Trophoblast cell (in vitro differentiated cells and primary cell): Measurements from ENCODE around the gene RAPGEF2.

Experiments
- DNase-seq, 2 donors: peaks; one replicate each; pipeline ENCODE4 v3.0.0-alpha.2; 2016
- H2AFZ ChIP-seq: 2 replicates; pipeline ENCODE4 v1.6.1; 2013; ENCODE audit warnings: low read length, moderate library complexity, mild to moderate bottlenecking; ENCODE audit not compliant: insufficient read depth, poor library complexity
- H2AK5ac ChIP-seq: 2 replicates; pipeline ENCODE4 v1.6.1; 2013; ENCODE audit warnings: mild to moderate bottlenecking, low read length
- H2BK120ac ChIP-seq: 2 replicates; pipeline ENCODE4 v1.6.1; 2013; ENCODE audit warnings: low read length, mild to moderate bottlenecking, moderate library complexity; ENCODE audit not compliant: insufficient read depth, poor library complexity
- H2BK12ac ChIP-seq: 2 replicates; pipeline ENCODE4 v1.6.1; 2013; ENCODE audit warnings: mild to moderate bottlenecking, low read length, moderate library complexity
- H2BK5ac ChIP-seq: 2 replicates; pipeline ENCODE4 v1.6.1; 2013; ENCODE audit warnings: low read length, low read depth, moderate library complexity, mild to moderate bottlenecking; ENCODE audit not compliant: poor library complexity
- H3K14ac ChIP-seq: 2 replicates; pipeline ENCODE4 v1.6.1; 2013; ENCODE audit warnings: mild to moderate bottlenecking, low read length
- H3K18ac ChIP-seq: 2 replicates; pipeline ENCODE4 v1.6.1; 2013; ENCODE audit warnings: mild to moderate bottlenecking, low read length
- H3K23ac ChIP-seq: 2 replicates; pipeline ENCODE4 v1.6.1; 2013; ENCODE audit warnings: low read length
- H3K27ac ChIP-seq: 2 replicates; pipeline ENCODE4 v1.5.1; 2013; ENCODE audit warnings: low read depth, mild to moderate bottlenecking, inconsistent platforms, low read length, moderate library complexity
- H3K27me3 ChIP-seq: 2 replicates; pipeline ENCODE4 v1.6.1; 2013; ENCODE audit warnings: inconsistent platforms, mild to moderate bottlenecking, low read length, moderate library complexity; ENCODE audit not compliant: insufficient read depth
- H3K36me3 ChIP-seq, 2 experiments: 1 replicate in 1 of 2; 2 replicates in 1 of 2; pipeline ENCODE4 v1.6.1; 2013; ENCODE audit warnings: low read length in 2 of 2, mild to moderate bottlenecking in 2 of 2, moderate library complexity in 1 of 2; ENCODE audit not compliant: insufficient read depth in 2 of 2, control insufficient read depth in 1 of 2
- H3K4ac ChIP-seq: 2 replicates; pipeline ENCODE4 v1.6.1; 2013; ENCODE audit warnings: low read depth, mild to moderate bottlenecking, low read length, moderate library complexity
- H3K4me1 ChIP-seq, 2 experiments: 1 replicate in 1 of 2; 2 replicates in 1 of 2; pipeline ENCODE4 v1.6.1; 2013; ENCODE audit warnings: low read length in 2 of 2, mild to moderate bottlenecking in 2 of 2, moderate library complexity in 1 of 2; ENCODE audit not compliant: insufficient read depth in 2 of 2, control insufficient read depth in 1 of 2
- H3K4me2 ChIP-seq: 2 replicates; pipeline ENCODE4 v1.6.1; 2013; ENCODE audit warnings: inconsistent platforms, mild to moderate bottlenecking, low read length, moderate library complexity
- H3K4me3 ChIP-seq: 2 replicates; pipeline ENCODE4 v1.5.1; 2013; ENCODE audit warnings: mild to moderate bottlenecking, low read depth, low read length, inconsistent platforms
- H3K79me1 ChIP-seq: one replicate; pipeline ENCODE4 v1.6.1; 2013; ENCODE audit warnings: low read length
- H3K79me2 ChIP-seq: 2 replicates; pipeline ENCODE4 v1.6.1; 2013; ENCODE audit warnings: low read length, mild to moderate bottlenecking; ENCODE audit not compliant: control insufficient read depth, insufficient read depth, poor library complexity
- H3K9ac ChIP-seq: 2 replicates; pipeline ENCODE4 v1.6.1; 2013; ENCODE audit warnings: mild to moderate bottlenecking, low read length
- H3K9me3 ChIP-seq: 2 replicates; pipeline ENCODE4 v1.6.1; 2013; ENCODE audit warnings: low read depth, mild to moderate bottlenecking, control low read depth, inconsistent platforms, low read length; ENCODE audit not compliant: insufficient read depth
- H4K12ac ChIP-seq: 2 replicates; pipeline ENCODE4 v1.6.1; 2013; ENCODE audit warnings: low read depth, mild to moderate bottlenecking, low read length, moderate library complexity
- H4K8ac ChIP-seq: 2 replicates; pipeline ENCODE4 v1.6.1; 2013; ENCODE audit warnings: low read depth, mild to moderate bottlenecking, low read length, moderate library complexity
- H4K91ac ChIP-seq: one replicate; pipeline ENCODE4 v1.6.1; 2013; ENCODE audit warnings: low read depth, mild to moderate bottlenecking, low read length, moderate library complexity
- WGBS: extraction: QIAGEN DNeasy Blood & Tissue Kit; methylation state at CpG from one replicate; pipeline ENCODE4 v1.1.7; 2013; ENCODE audit warnings: missing lambda C conversion rate; ENCODE audit not compliant: insufficient read length, insufficient coverage; ENCODE audit errors: extremely low coverage; 5-methylcytosine and 5-hydroxymethylcytosine counted together

The RAPGEF2 gene

GRCh38 chr4:159370286-159370685 is 267.4 kb downstream of the RAPGEF2 start:
- H3K4me2 ChIP-seq, result no peak overlapping the region
- H3K36me3 ChIP-seq, result no peaks in the 10 kb centered on the region
- no peak overlapping the region for H3K27ac ChIP-seq
- H3K4me1 ChIP-seq, result peaks cover 0 to 5% of the 10 kb centered on the region in 2 experiments
- no peak overlapping the region for H3K4me3 ChIP-seq
- H3K27me3 ChIP-seq, result no peaks in the 10 kb centered on the region
- peaks cover 4% of the 10 kb centered on the region for H3K9me3 ChIP-seq
- H3K18ac ChIP-seq, result no peak overlapping the region
- WGBS, result no CpG with 5 or more reads among the region's 1 CpG
- no peaks in the 10 kb centered on the region for H3K79me1 ChIP-seq
- no peak overlapping the region for H3K14ac ChIP-seq
- H4K12ac ChIP-seq, result no peak overlapping the region
- no peak overlapping the region for H2BK12ac ChIP-seq
- H2AFZ ChIP-seq, result no peak overlapping the region
- H3K79me2 ChIP-seq, result no peaks in the 10 kb centered on the region
- no peak overlapping the region for H3K9ac ChIP-seq
- H4K8ac ChIP-seq, result no peak overlapping the region
- no peak overlapping the region for H4K91ac ChIP-seq
- H2BK5ac ChIP-seq, result no peak overlapping the region
- H3K4ac ChIP-seq, result no peak overlapping the region
- H3K23ac ChIP-seq, result no peak overlapping the region
- no peak overlapping the region for H2AK5ac ChIP-seq
- DNase-seq, result no peak
- H2BK120ac ChIP-seq, result no peak overlapping the region

DNA sequence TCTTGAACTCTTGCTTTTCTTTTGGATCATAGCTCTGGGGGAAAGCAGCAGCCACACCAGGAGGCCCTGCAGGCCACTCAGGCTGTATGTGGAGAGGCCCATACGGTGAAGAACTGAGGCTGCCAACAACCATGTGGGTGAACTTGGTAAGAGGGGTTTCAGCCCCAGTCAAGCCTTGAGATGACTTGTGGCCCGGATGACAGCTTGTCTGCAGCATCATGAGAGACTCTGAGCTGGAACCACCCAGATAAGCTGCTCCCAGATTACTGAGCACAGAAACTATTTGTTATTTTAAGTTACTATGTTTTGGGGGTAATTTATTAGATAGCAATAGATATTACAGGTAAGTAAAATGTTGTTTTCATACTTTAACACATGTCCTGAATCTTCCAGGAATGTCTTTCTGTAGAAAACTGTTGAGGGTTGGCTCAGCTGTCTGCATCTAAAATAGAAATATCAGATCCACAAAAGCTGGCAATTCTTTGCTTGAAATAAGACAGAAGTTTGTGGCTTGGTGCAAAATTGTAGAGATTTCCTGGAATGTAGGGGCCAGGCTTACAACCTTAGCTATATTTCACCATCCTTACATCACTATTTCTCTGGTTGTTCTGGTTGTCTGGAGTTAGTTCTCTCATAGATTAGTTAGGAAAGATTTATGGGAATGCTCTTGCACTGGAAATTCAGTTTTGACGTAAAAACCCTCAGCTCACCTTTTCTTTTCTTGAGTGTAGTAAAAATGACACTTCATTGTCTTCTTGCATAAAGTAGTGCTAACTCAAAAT is 272.1 kb downstream of the RAPGEF2 start:
- WGBS, result no CpG with 5 or more reads among the region's 3 CpGs
- Histone ChIP-seq H3K9ac (no peak overlapping the region), H3K27ac (no peak overlapping the region), H4K12ac (peak overlapping the region; percentile 70), H2BK120ac (peak overlapping the region; percentile 33), H3K23ac (no peak overlapping the region), H2AK5ac (no peak overlapping the region), H3K4ac (no peak overlapping the region), H3K4me3 (no peak overlapping the region), H3K79me1 (no peaks in the 10 kb centered on the region), H2BK5ac (no peak overlapping the region), H3K79me2 (no peaks in the 10 kb centered on the region), H2AFZ (no peak overlapping the region), H3K18ac (no peak overlapping the region), H3K4me2 (no peak overlapping the region), H4K8ac (no peak overlapping the region), H3K36me3 (no peaks in the 10 kb centered on the region), H3K27me3 (no peaks in the 10 kb centered on the region), H2BK12ac (no peak overlapping the region), H3K14ac (no peak overlapping the region), H4K91ac (no peak overlapping the region), H3K4me1 (peaks cover 0 to 3% of the 10 kb centered on the region in 2 experiments), H3K9me3 (peaks cover 1% of the 10 kb centered on the region)
- peak; percentile 34 to 79 for DNase-seq

GRCh38 chr4:159376289-159376688 is 273.4 kb downstream of the RAPGEF2 start:
- H2BK120ac ChIP-seq, result no peak overlapping the region
- peaks cover 0 to 3% of the 10 kb centered on the region in 2 experiments for H3K4me1 ChIP-seq
- no peak overlapping the region for H4K8ac ChIP-seq
- H3K9ac ChIP-seq, result no peak overlapping the region
- no peak overlapping the region for H3K14ac ChIP-seq
- no peak overlapping the region for H3K4me3 ChIP-seq
- no peak overlapping the region for H3K27ac ChIP-seq
- H3K79me2 ChIP-seq, result no peaks in the 10 kb centered on the region
- H3K9me3 ChIP-seq, result peaks cover 1% of the 10 kb centered on the region
- H3K4ac ChIP-seq, result no peak overlapping the region
- H3K4me2 ChIP-seq, result no peak overlapping the region
- no peak overlapping the region for H2AFZ ChIP-seq
- H2BK5ac ChIP-seq, result no peak overlapping the region
- H3K23ac ChIP-seq, result no peak overlapping the region
- WGBS, result no CpG with 5 or more reads among the region's 5 CpGs
- no peaks in the 10 kb centered on the region for H3K27me3 ChIP-seq
- H3K36me3 ChIP-seq, result no peaks in the 10 kb centered on the region
- H3K79me1 ChIP-seq, result no peaks in the 10 kb centered on the region
- no peak overlapping the region for H2AK5ac ChIP-seq
- DNase-seq, result no peak
- no peak overlapping the region for H4K12ac ChIP-seq
- no peak overlapping the region for H3K18ac ChIP-seq
- H4K91ac ChIP-seq, result no peak overlapping the region
- H2BK12ac ChIP-seq, result no peak overlapping the region

DNA sequence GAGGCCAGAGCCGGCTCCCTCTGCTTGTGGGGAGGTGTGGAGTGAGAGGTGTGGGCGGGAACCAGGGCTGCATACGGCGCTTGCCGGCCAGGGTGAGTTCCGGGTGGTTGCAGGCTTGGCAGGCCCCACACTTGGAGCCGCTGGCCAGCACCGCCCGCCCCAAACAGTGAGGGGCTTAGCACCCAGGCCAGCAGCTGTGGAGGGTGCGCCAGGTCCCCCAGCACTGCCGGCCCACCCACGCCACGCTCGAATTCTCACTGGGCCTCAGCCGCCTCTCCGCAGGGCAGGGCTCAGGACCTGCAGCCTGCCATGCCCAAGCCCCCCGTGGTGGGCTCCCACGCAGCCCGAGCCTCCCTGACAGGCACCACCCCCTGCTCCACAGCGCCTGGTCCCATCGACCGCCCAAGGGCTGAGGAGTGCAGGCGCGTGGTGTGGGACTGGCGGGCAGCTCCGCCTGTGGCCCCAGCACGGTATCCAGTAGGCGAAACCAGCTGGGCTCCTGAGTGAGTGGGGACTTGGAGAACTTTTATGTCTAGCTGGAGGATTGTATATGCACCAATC is 275.3 kb downstream of the RAPGEF2 start:
- Histone ChIP-seq H2BK120ac (no peak overlapping the region), H3K27me3 (no peaks in the 10 kb centered on the region), H4K12ac (no peak overlapping the region), H3K4me3 (no peak overlapping the region), H3K14ac (no peak overlapping the region), H3K4ac (no peak overlapping the region), H4K91ac (no peak overlapping the region), H3K79me2 (no peaks in the 10 kb centered on the region), H3K4me2 (no peak overlapping the region), H2BK5ac (no peak overlapping the region), H3K79me1 (no peaks in the 10 kb centered on the region), H2AK5ac (no peak overlapping the region), H3K9ac (no peak overlapping the region), H3K36me3 (no peaks in the 10 kb centered on the region), H3K23ac (no peak overlapping the region), H3K4me1 (peaks cover 0 to 3% of the 10 kb centered on the region in 2 experiments), H2BK12ac (no peak overlapping the region), H3K9me3 (peaks cover 1% of the 10 kb centered on the region), H4K8ac (no peak overlapping the region), H2AFZ (no peak overlapping the region), H3K27ac (no peak overlapping the region), H3K18ac (no peak overlapping the region)
- no CpG with 5 or more reads among the region's 28 CpGs for WGBS
- DNase-seq, result no peak
